Stimulated activated naive CD8-positive, alpha-beta T cell treated with anti-CD3 and anti-CD28 coated beads, Interleukin-15, amount 100 ng/mL, for 72 hours (primary cell): Measurements from ENCODE around the gene TMEM239.
"Not testable (repeated sequence)": the region's sequence is repeated elsewhere in the genome, so short reads cannot be mapped to it uniquely, and the experiment has no call there.

Experiments used
- ATAC-seq: fragments of 150-1000 bp; cut with Tn5 transposase; 2 replicates; pipeline ENCODE4 v1.10.0; 2021; ENCODE audit warnings: mild to moderate bottlenecking, moderate library complexity
- DNase-seq, 2 donors: peaks; one replicate each; pipeline ENCODE4 v3.0.0; 2021 to 2022
- H3K27ac Mint-ChIP-seq, 2 donors: one replicate each; pipeline ENCODE4 v1.8.0; 2022; ENCODE audit warnings: mild to moderate bottlenecking in 2 of 2, mixed read lengths in 2 of 2, moderate library complexity in 2 of 2
- H3K27me3 Mint-ChIP-seq: one replicate; pipeline ENCODE4 v1.8.0; 2022; ENCODE audit warnings: mixed read lengths
- H3K4me1 Mint-ChIP-seq: one replicate; pipeline ENCODE4 v1.8.0; 2022; ENCODE audit warnings: mild to moderate bottlenecking, mixed read lengths
- H3K4me3 Mint-ChIP-seq, 2 donors: one replicate each; pipeline ENCODE4 v1.8.0; 2022; ENCODE audit warnings: mild to moderate bottlenecking in 2 of 2, mixed read lengths in 2 of 2, moderate library complexity in 1 of 2
- H3K9me3 Mint-ChIP-seq, 2 donors: one replicate each; pipeline ENCODE4 v1.8.0; 2022; ENCODE audit warnings: mixed read lengths in 2 of 2

The TMEM239 gene

DNA sequence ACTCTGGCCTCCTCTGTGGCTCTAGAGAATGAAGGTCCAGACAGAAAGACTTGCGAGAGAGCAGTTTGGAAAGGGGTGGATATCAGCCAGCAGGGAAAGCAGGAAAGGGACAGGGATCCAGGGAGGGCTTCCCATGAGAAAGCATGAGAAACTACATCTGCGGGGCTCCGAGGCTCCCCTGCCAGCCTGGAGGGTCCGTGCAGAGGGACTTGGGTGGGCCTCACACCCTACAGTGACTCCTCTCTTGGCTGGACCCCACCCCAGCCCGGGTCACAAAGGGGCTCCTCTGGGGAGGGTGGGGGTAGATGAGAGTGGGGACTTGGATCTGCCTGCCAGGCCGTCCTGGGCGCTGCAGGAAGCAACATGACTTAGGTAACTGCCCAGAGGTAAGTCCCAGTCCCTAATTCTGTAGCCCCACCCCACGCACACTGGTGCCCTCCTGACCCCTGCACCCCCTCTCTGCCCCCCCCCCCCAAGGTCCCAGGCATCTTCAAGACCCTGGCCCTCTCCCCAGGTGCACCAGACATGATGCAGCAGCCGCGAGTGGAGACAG lies at the start of gene TMEM239:
TMEM239 (plus strand) TSS at position 335 of the 553 bp plus-strand sequence; CDS start at position 526, 191 bp downstream.
- ATAC-seq (peak; percentile 31), DNase-seq (no peak)
- peaks cover 14% of the 10 kb centered on the region for H3K4me1 Mint-ChIP-seq
- no peak within 1 kb of the TSS for H3K27ac Mint-ChIP-seq
- peaks cover 9 to 12% of the 10 kb centered on the region in 2 donors for H3K9me3 Mint-ChIP-seq
- peaks cover 64% of the 10 kb centered on the region for H3K27me3 Mint-ChIP-seq
- no peak within 1 kb of the TSS for H3K4me3 Mint-ChIP-seq

DNA sequence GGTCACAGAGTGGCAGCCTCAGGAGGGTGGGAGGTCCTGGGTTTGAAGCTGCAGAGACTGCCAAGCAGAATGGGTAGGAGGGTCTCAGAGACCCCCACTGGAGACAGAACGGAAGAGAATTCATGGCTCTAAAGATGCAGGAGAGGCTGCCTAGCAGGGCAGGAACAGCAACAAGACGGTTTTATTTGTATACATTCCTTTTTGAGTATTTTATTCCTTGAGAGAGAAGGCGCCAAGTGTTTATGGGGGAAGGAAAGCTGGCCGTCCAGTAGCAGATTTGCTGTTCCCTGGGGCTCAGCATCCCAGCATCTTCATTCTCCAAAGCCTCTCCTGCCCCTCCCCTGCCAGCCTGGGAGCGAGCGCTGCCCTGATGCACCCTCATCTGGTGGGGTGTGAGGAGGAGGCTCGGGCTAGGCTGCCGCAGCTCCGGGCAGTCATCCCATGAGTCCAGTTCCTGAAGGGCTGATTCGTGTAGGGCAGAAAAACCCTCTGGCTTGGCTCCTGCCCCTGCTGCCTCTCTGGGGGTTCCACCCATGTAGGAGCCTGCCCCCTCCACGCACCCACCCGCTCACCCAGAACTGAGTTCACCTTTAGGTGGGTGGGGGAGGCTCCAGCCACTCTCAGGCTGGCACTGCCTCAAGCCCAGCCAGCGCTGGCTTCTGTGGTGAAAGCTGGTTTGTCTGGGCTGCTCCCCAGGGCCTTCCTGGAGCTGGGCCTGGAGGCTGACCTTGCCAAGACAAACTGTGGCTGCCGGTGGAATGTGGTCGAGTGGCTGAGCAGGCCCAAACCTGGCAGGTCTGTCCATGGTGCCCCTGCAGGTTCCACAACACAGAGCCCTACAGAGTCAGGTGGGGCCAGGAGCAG lies 48.2 kb upstream of the TMEM239 start:
- Mint-ChIP-seq H3K4me1 (peaks cover 6% of the 10 kb centered on the region), H3K9me3 (no peaks in the 10 kb centered on the region), H3K27ac (no peak overlapping the region), H3K27me3 (peaks cover 39% of the 10 kb centered on the region), H3K4me3 (no peak overlapping the region)
- DNase-seq = no peak
- ATAC-seq = no peak

DNA sequence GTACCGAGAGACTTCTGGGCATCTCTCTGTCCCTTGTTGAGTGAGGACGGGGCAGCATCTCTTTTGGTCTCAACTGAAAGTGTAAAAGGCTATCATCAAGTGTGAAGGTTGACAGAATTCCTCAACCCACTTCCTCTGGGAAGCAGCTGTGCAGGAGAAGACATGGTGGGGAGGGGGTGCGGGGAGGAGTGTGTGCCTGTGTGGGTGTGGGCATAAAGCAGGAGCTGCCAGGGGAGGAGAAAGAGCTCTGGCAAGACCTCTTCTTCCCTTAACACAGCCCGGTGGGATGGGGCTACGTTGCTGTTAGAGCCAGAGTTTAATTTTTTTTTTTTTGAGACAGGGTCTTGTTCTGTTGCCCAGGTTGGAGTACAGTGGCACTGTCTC lies 47.5 kb upstream of the TMEM239 start:
- peaks cover 6% of the 10 kb centered on the region for H3K4me1 Mint-ChIP-seq

DNA sequence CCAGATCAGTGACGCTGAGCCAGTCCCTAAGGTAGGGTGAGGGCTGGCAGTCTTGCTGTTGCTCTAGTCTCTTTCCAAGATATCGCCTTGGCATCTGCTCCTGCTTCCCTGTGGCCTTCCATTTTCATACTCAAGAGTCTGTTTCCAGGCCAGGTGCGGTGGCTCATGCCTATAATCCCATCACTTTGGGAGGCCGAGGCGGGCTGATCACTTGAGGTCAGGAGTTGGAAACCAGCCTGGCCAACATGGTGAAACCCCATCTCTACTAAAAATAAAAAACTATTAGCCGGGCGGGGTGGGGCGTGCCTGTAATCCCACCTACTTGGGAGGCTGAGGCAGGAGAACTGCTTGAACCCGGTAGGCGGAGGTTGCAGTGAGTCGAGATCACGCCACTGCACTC lies 46.1 kb upstream of the TMEM239 start:
- ATAC-seq, H3K9me3 Mint-ChIP-seq, DNase-seq, H3K4me3 Mint-ChIP-seq, H3K4me1 Mint-ChIP-seq, H3K27ac Mint-ChIP-seq: not testable (repeated sequence)
- peaks cover 34% of the 10 kb centered on the region for H3K27me3 Mint-ChIP-seq

More for the DNA sequence above, 47.5 kb upstream of the TMEM239 start:
- Mint-ChIP-seq H3K4me3 (no peak overlapping the region), H3K27me3 (peaks cover 34% of the 10 kb centered on the region), H3K9me3 (no peaks in the 10 kb centered on the region), H3K27ac (no peak overlapping the region)
- DNase-seq (no peak), ATAC-seq (no peak)

DNA sequence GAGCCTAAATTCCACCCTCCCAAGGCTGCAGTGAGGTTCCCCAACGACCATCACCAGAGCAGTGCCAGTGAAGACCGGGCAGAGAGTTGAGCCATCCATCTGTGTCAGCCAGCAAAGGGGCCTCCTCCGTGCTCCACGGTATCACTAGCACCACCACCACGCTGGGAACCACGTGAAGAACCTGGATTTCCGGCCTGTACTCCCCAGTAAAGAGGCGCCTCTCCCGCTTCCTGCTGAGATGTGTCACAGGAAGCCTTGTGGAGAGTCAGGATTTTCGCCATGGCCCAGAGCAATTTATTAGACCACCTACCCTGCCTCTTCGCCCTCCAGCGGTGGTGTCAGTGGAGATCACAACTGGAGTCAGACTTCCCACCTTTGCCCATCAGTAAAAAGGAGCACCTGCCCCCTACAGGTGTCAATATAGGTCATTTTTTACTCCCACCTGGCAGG lies 44.5 kb upstream of the TMEM239 start:
- peaks cover 6% of the 10 kb centered on the region for H3K4me1 Mint-ChIP-seq
- no peak for DNase-seq
- no peak overlapping the region for H3K4me3 Mint-ChIP-seq
- no peak overlapping the region for H3K27ac Mint-ChIP-seq
- H3K9me3 Mint-ChIP-seq = no peaks in the 10 kb centered on the region
- peak; percentile 31 for ATAC-seq
- peaks cover 34% of the 10 kb centered on the region for H3K27me3 Mint-ChIP-seq

DNA sequence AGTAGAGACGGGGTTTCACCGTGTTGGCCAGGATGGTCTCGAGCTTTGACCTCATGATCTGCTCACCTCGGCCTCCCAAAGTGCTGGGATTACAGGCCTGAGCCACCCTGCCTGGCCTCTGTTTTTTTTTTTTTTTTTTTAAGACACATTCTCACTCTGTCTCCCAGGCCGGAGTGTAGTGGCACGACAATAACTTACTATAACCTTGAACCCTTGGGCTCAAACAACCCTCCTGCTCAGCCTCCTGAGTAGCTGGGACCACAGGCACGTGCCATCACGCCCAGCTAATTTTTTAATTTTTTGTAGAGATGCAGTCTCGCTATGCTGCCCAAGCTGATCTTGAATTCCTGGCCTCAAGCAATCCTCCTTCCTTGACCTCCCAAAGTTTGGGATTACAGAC lies 42.4 kb upstream of the TMEM239 start:
- Mint-ChIP-seq H3K27me3 (peaks cover 21% of the 10 kb centered on the region), H3K4me1 (peaks cover 6% of the 10 kb centered on the region), H3K4me3 (no peak overlapping the region), H3K9me3 (no peaks in the 10 kb centered on the region), H3K27ac (no peak overlapping the region)
- ATAC-seq (no peak), DNase-seq (no peak)

DNA sequence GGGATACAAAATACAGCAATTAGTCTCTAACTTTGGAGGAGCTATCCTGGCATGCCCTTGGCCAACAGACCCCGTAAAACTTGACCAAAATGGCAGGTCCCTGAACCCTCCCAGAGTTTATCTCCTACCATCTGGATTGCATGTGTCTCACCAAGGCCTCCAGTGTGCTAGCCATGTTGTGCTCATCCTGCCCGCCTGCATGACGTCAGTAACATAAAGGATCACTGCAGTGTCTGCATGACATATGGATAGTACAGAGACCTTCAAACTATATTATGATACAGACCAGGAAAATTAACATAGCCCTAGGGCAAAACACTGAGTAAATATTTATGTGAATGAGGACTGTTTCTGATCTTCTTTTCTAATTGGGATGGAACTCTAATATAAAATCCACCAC lies 41.0 kb upstream of the TMEM239 start:
- no peaks in the 10 kb centered on the region for H3K9me3 Mint-ChIP-seq
- ATAC-seq (no peak), DNase-seq (no peak)
- H3K4me3 Mint-ChIP-seq = no peak overlapping the region
- peaks cover 8% of the 10 kb centered on the region for H3K27me3 Mint-ChIP-seq
- H3K27ac Mint-ChIP-seq = peak overlapping the region in 1 of 2 donors; percentile 54
- peaks cover 6% of the 10 kb centered on the region for H3K4me1 Mint-ChIP-seq

DNA sequence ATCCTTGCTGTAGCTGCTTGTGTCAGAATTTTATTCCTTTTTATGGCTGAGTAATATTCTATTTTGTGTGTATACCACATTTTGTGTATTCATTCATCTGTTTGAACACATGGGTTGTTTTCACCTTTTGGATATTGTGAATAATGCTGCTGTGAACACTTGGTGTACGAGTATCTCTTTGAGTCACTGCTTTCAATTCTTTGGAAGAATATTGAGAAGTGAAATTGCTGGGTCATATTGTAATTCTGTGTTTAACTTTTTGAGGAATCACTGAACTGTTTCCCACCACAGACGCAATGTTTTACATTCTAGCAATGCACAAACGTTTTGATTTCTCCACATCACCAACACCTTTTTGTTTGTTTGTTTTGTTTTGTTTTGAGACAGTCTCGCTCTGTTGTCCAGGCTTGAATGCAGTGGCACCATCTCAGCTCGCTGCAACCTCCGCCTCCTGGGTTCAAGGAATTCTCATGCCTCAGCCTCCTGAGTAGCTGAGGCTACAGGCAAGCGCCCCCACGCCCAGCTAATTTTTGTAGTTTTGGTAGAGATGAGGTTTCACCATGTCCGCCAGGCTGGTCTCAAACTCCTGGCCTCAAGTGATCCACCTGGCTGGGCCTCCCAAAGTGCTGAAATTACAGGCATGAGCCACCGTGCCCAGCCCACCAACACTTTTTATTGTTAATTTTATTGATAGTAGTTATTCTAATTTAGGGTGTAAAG lies 37.4 kb upstream of the TMEM239 start:
- Mint-ChIP-seq H3K4me1 (no peaks in the 10 kb centered on the region), H3K4me3 (no peak overlapping the region), H3K9me3 (no peaks in the 10 kb centered on the region), H3K27ac (no peak overlapping the region), H3K27me3 (peaks cover 9% of the 10 kb centered on the region)
- DNase-seq (no peak), ATAC-seq (no peak)

DNA sequence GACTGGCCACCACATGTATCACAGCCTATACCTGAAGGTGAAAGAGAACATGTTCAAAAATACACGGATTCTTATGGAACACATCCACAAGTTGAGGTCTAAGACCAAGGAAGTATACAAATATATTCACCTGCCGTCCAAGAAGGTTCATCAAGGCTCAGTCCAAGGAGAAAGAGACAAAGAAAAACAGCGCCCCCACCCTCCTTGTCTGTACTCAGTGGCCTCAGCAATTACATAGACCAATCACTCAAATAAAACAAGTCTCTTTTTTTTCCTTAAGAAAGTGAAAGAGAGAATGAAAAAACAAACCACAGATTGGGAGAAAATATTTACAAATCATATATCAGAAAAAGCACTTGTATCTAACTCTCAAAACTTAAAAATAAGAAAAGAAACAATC lies 35.2 kb upstream of the TMEM239 start:
- Mint-ChIP-seq H3K27ac (no peak overlapping the region), H3K27me3 (peaks cover 9% of the 10 kb centered on the region), H3K4me3 (no peak overlapping the region), H3K9me3 (no peaks in the 10 kb centered on the region), H3K4me1 (no peaks in the 10 kb centered on the region)
- ATAC-seq (no peak), DNase-seq (no peak)

DNA sequence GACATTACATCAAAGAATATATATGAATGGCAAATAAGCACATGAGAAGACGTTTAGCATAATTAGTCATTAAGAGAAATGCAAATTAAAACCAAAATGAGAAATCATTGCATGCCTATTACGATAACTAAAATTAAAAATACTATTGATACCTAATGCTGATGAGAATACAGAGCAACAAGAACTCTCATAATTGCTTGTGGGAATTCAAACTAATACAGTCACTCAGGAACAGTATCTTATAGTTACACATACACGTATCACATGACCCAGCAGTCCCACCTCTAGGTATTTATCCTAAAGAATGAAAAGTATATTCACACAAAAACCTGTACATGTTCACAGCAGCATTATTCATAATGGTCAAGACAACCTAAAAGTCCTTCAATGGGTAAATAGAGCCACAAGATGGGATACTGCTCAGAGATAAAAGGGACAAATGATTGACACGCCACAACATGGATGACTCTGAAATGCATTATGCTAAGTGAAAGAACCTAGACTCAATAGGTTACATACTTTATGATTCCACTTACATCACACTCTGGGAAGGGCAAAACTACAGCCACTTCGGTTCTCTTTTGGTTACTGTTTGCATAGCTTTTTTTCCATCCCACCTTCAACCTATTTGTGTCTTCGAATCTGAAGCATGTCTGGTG lies 32.1 kb upstream of the TMEM239 start:
- Mint-ChIP-seq H3K4me1 (no peaks in the 10 kb centered on the region), H3K27me3 (peaks cover 16% of the 10 kb centered on the region), H3K4me3 (no peak overlapping the region), H3K27ac (no peak overlapping the region), H3K9me3 (no peaks in the 10 kb centered on the region)
- ATAC-seq (no peak), DNase-seq (no peak)

DNA sequence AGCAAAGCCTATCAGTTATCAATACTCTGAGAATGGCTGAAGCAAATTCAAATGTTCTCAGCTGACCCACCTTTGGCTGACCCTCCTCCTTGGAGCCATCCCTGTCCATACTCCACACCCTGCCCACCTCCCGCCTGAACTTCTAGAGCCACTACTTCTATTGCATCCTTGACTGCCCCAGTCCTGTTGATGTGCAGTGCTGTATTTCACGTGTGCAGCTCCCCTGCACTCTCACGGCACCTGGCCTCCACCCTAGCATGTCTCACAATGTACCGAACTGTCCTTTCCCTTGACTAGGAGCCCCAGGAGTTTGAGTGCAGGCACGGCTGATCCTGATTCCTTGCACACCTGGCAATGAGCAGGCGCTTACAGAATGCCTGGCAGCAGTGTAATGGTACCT lies 22.7 kb upstream of the TMEM239 start:
- Mint-ChIP-seq H3K9me3 (no peaks in the 10 kb centered on the region), H3K4me3 (no peak overlapping the region), H3K27me3 (peaks cover 28% of the 10 kb centered on the region), H3K4me1 (peaks cover 9% of the 10 kb centered on the region), H3K27ac (no peak overlapping the region)
- DNase-seq = no peak
- ATAC-seq = no peak

DNA sequence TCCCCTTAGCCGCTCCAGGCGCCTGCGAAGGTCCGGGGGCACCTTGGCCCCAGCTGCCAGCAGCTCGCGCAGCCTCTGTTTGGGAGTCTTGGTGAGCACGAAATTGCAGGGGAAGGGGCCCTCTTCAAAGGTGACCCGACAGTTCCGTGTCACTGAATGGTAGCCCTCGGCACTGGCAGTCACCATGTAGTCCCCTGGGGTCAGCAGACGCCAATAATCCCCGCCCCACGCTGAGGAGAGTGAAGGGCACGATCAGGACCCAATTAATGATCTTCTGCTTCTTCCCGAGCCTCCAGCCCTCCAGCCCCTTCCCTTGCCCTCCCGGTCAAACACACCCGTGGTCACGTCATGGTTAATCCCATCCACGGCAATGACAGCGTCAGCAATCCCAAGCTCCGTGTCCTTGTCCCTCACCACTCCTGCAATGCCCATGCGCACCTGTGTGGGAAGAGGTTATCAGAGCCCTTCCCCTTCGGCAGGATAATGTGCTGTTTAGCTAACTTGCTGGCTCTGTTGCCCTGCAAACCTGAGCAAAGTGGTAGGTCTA lies 21.9 kb upstream of the TMEM239 start:
- Mint-ChIP-seq H3K27me3 (peaks cover 31% of the 10 kb centered on the region), H3K27ac (no peak overlapping the region), H3K9me3 (no peaks in the 10 kb centered on the region), H3K4me3 (no peak overlapping the region), H3K4me1 (peaks cover 17% of the 10 kb centered on the region)
- DNase-seq (no peak), ATAC-seq (no peak)

DNA sequence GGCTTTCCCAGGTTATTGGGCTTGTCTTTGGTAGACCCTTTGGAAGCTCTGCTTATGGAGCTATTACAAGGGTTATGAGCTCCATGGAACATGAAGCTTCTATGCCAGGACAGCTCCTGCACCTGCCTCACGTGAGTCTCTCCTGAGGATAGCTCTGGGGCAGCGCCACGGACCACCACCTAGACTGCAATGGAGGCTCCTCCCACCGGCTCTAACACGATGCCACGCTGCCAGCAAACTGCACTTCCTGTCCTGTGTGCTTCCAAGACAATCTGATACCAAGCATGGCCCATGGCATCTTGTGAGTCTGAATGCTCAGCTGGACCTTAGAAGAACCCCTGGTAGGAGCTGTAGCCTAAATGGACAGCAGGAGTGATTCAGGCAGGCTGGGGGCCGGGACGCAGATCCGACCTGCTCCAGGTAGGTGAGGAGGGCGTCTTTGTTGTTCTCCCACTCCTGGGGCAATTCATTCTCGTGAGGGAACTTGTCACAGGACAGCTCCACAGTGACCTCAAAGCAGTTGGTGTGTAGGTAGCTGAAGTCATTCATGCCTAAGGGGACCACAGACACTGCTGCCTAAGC lies 21.2 kb upstream of the TMEM239 start:
- DNase-seq (no peak), ATAC-seq (no peak)
- Mint-ChIP-seq H3K27ac (no peak overlapping the region), H3K4me3 (no peak overlapping the region), H3K27me3 (peaks cover 38% of the 10 kb centered on the region), H3K4me1 (peaks cover 24% of the 10 kb centered on the region), H3K9me3 (no peaks in the 10 kb centered on the region)

DNA sequence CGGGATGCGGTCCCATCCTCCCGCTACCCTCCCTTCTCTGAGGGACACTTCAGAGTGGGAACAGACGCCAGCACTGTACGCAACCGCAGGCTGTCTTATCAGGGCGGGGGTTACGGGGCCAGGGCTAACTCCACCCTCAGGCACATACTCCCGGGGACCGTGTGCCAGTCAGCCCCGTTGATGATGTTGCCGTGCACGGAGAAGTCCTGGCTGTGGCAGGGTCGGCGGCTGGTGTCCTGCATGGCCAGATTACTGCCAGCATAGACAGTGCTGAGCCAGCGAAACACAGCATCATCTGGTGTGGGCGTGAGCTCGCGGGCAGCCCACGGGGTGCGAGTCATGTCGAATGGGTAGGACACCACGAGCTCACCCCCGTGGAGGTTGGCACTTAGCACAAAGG lies 20.7 kb upstream of the TMEM239 start:
- ATAC-seq (no peak), DNase-seq (no peak)
- Mint-ChIP-seq H3K9me3 (no peaks in the 10 kb centered on the region), H3K27ac (no peak overlapping the region), H3K27me3 (peaks cover 43% of the 10 kb centered on the region), H3K4me1 (peaks cover 27% of the 10 kb centered on the region), H3K4me3 (no peak overlapping the region)

DNA sequence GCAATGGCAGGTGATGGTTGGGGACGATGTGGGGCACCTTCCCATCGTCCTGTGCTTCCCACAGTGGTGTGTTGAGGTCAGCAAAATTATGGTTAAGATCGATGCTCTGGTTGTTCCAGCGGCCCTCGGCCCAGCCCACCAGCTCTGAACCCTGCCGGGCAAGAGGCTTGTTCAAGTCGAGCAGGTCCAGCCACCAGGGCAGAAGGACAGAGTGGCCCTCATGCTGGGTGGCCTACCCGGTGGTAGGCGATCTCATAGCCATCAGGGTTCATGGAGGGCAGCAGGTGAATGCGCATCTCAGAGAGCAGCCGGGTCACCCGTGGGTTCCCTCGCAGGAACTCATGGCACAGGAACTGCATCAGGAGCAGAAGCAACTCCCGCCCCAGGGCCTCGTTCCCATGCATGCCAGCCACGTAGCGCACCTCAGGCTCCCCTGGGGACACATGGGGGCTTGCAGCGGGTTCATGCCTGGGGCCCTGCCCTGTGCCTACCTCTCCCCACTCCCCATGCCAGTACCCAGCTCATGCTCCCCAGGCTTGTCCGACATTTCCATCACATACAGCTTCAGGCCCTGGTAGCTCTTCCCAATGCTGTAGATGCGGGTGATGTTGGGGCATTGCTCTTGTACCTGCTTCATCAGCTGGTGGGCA lies 20.0 kb upstream of the TMEM239 start:
- Mint-ChIP-seq H3K27me3 (peaks cover 50% of the 10 kb centered on the region), H3K4me3 (no peak overlapping the region), H3K9me3 (no peaks in the 10 kb centered on the region), H3K27ac (no peak overlapping the region), H3K4me1 (peaks cover 33% of the 10 kb centered on the region)
- ATAC-seq = no peak
- no peak for DNase-seq
